Ovary (tissue), 9 donors: Measurements from ENCODE around the gene AGTR1. TPM values are rescaled to one million over a fixed set of nuclear protein-coding genes. Genes with fewer than 3 reads are reported as not detected.

Experiments used
- DNase-seq, 5 donors: peaks; one replicate each; pipeline ENCODE4 v3.0.0-alpha.2; 2019 to 2020
- H3K27ac ChIP-seq, 2 donors: fragments of 200-600 bp; one replicate each; pipeline versions ENCODE4 v1.5.1 to v1.8.0; 2019 to 2022
- H3K27me3 ChIP-seq: fragments of 200-600 bp; one replicate; pipeline ENCODE4 v1.8.0; 2022
- H3K36me3 ChIP-seq: fragments of 200-600 bp; sonication (generic); one replicate; pipeline ENCODE4 v1.5.1; 2019
- H3K4me1 ChIP-seq: one replicate; pipeline ENCODE4 v1.8.1; 2013; ENCODE audit warnings: mild to moderate bottlenecking, moderate library complexity; ENCODE audit not compliant: insufficient read depth
- H3K4me3 ChIP-seq: fragments of 200-600 bp; sonication (generic); one replicate; pipeline ENCODE4 v1.5.1; 2017
- H3K9me3 ChIP-seq, 2 donors: fragments of 200-600 bp in 1 of 2; sonication (generic) in 1 of 2; one replicate each; pipeline versions ENCODE4 v1.5.1 to v1.8.1; 2013 to 2019; ENCODE audit warnings: mild to moderate bottlenecking in 1 of 2, moderate library complexity in 1 of 2
- CTCF ChIP-seq, 3 donors: fragments of 450-650 bp in 2 of 3; fragments of 200-600 bp in 1 of 3; IDR thresholded peaks; one replicate each; pipeline versions ENCODE4 v1.5.1 to v1.8.0; 2016 to 2022; ENCODE audit warnings: antibody characterized with exemption in 3 of 3, mild to moderate bottlenecking in 1 of 3
- EP300 ChIP-seq: sonication (generic); formaldehyde crosslinking; IDR thresholded peaks from one replicate; pipeline ENCODE4 v1.6.1; 2017; ENCODE audit warnings: antibody characterized with exemption
- POLR2A ChIP-seq: fragments of 450-650 bp; IDR thresholded peaks from one replicate; pipeline ENCODE4 v1.6.1; 2017; ENCODE audit warnings: antibody characterized with exemption, mild to moderate bottlenecking, moderate library complexity
- WGBS, 3 donors: extraction: QIAGEN DNeasy Blood & Tissue Kit in 1 of 3; methylation state at CpG; one replicate each; pipeline versions ENCODE4 v1.1.5 to v1.1.7; 2013 to 2017; 5-methylcytosine and 5-hydroxymethylcytosine counted together
- intact Hi-C, 4 donors: fragments of 100-400 bp; cut with DNase I; formaldehyde crosslinking; loops; one replicate each; pipeline versions ENCODE4 v1.11.0 to v1.15.1; 2022 to 2023
- polyA plus RNA-seq, 2 donors: library from polyadenylated mRNA; stranded (reverse); fragments of 200-250 nt in 1 of 2; fragments of 350-450 nt in 1 of 2; fragmentation: Illumina TruSeq in 1 of 2; extraction: RNeasy Lipid Tissue Mini Kit (QIAGEN cat#74804) in 1 of 2; gene quantifications; one replicate each; pipeline ENCODE4 v1.2.3, GENCODE V29; 2013 to 2014
- total RNA-seq, 7 donors: library from RNA; depleted of rRNA in 2 of 7; stranded (reverse); fragments of >200 nt in 2 of 7; fragmentation: NEBNext Ultra II Directional in 3 of 7; extraction: Animal tissue kit (Norgen Biotek cat#: 25700) in 3 of 7; gene quantifications; one replicate each; pipeline versions ENCODE4 v1.1.0 to v1.2.4, GENCODE V29; 2016 to 2023
- donor health status: DM: no; HTN: no; CAD: no; lungs with moderate emphysema.
- donor health status: DM: no; HTN: no; CAD: no.
- donor health status: Bipolar disorder and iron deficiency.
- donor health status: DM: yes; HTN: yes; CAD: no.
- donor health status: DM: no; HTN: no; CAD: no.
- donor health status: DM: yes; HTN: yes; CAD: no.

The AGTR1 gene
- total and polyA plus RNA-seq, 9 donors: 0.99 to 21.7 (median 2.5) TPM

GRCh38 chr3:148720873-148721272 lies 23.2 kb downstream of the AGTR1 start:
- Histone ChIP-seq H3K27ac (no peak overlapping the region), H3K27me3 (no peaks in the 10 kb centered on the region), H3K9me3 (no peaks in the 10 kb centered on the region), H3K4me1 (no peaks in the 10 kb centered on the region), H3K36me3 (no peaks in the 10 kb centered on the region), H3K4me3 (no peak overlapping the region)
- DNase-seq: no peak
- no peak for TF ChIP-seq CTCF (IDR thresholded peaks at IDR 0.05)
- TF ChIP-seq EP300: no peak
- intact Hi-C loops: loop anchor here in 1 of 4 donors (5.0 kb wide), 1 partner anchor 339 kb away; no protein-coding TSS in a partner anchor
- WGBS, 3 donors: 69 to 89% (median 86%) methylated on average over 2 of the region's 2 CpGs

DNA sequence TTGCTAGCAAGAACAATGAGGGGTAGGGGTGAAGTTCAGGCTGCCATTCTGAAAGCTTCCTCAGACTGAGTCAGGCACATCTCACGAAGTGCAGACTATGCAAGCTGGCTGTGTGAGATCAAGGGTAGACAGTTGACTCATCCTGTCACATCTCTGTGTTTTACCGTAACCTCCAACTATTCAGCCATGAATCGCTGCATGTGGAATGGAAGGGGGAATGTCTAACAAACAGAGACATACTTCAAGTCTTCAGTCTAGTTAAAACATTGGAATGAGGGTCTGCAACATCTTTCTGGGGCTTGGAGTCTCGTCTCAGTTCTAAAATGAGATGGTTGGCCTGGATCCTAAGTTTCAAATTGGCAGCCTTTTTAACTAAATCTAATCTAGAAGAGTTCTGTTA lies 25.9 kb downstream of the AGTR1 start:
- intact Hi-C loops: loop anchor here in 1 of 4 donors (5.0 kb wide), 1 partner anchor 341 kb away; no protein-coding TSS in a partner anchor
- Histone ChIP-seq H3K4me1 (no peaks in the 10 kb centered on the region), H3K4me3 (no peak overlapping the region), H3K9me3 (no peaks in the 10 kb centered on the region), H3K27ac (no peak overlapping the region), H3K27me3 (no peaks in the 10 kb centered on the region), H3K36me3 (no peaks in the 10 kb centered on the region)
- TF ChIP-seq POLR2A (no peak), CTCF (IDR thresholded peaks at IDR 0.05) (no peak), EP300 (no peak)
- no peak for DNase-seq
- WGBS, 3 donors: 74 to 81% (median 76%) methylated on average over 4 of the region's 4 CpGs

DNA sequence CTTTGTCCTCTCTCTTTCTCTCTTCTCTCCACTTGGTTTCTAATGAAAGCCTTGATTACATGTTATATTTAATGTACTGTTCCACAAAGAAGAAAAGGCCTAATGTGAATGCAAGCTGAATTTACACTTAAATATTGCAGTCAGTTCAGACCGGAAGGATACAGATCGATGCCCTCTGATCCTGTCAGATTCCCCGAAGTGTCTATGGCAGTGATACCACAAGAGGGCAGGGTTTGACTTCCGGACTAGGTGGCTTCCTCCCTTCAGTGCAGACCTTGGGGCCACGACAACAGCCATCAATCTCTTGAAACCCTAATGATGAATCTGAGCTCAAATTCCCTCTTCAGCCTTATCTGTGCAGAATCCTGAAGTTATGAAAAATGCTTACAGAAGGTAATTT lies 29.5 kb downstream of the AGTR1 start:
- no peak for DNase-seq
- TF ChIP-seq EP300 (no peak), CTCF (IDR thresholded peaks at IDR 0.05) (no peak), POLR2A (no peak)
- Histone ChIP-seq H3K27ac (no peak overlapping the region), H3K36me3 (no peaks in the 10 kb centered on the region), H3K9me3 (no peaks in the 10 kb centered on the region), H3K4me3 (no peak overlapping the region), H3K27me3 (no peaks in the 10 kb centered on the region), H3K4me1 (no peaks in the 10 kb centered on the region)
- intact Hi-C loops: no loop called here
- 70 to 84% (median 74%) methylated on average over 5 of the region's 5 CpGs for WGBS, 3 donors

DNA sequence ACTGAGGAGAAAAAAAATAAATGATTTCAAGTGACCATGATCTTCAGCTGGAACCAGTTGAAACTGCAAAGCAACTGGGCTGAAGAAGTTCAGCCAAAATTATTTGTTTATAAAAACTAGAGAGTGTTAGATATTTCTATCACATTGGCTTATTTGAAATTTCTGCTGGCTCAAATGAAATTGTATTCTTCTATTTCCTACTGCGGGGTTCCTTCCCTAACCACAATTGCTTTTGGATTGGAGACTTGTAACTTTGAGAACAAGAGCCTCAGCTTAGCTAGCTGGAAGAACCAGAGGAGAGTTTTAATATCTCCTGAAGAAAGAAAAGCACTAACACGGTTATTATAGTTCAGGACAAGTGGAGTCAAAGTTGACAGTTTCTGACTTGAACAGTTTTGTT lies 31.1 kb downstream of the AGTR1 start:
- no peak for DNase-seq
- no peak overlapping the region for H3K27ac ChIP-seq
- no peaks in the 10 kb centered on the region for H3K36me3 ChIP-seq
- TF ChIP-seq EP300: no peak
- no peak for TF ChIP-seq CTCF (IDR thresholded peaks at IDR 0.05)
- TF ChIP-seq POLR2A: no peak
- no peaks in the 10 kb centered on the region for H3K4me1 ChIP-seq
- intact Hi-C loops: no loop called here
- no peaks in the 10 kb centered on the region for H3K27me3 ChIP-seq
- WGBS, 3 donors: 7 to 25% (median 8%) methylated on average over 2 of the region's 2 CpGs
- no peaks in the 10 kb centered on the region for H3K9me3 ChIP-seq
- no peak overlapping the region for H3K4me3 ChIP-seq
